SK-MEL-5 (cell line): Measurements from ENCODE around the gene RPL28. TPM values are rescaled to one million over a fixed set of nuclear protein-coding genes. Genes with fewer than 3 reads are reported as not detected.

Experiments used
- DNase-seq: peaks from one replicate; pipeline ENCODE4 v3.0.0-alpha.2; 2016; ENCODE audit warnings: low read depth, low spot score
- in situ Hi-C: cut with HindIII; loops from 2 replicates; pipeline ENCODE4 v1.10.0; 2016; ENCODE audit warnings: low sequenced_read_pairs, high pct_unique_total_duplicates, low pct_unique_long_range_greater_than_20kb
- total RNA-seq: library from RNA; depleted of rRNA; stranded (reverse); fragments of >200 nt; shearing (Covaris generic); gene quantifications from 2 replicates; pipeline ENCODE4 v1.2.3, GENCODE V29; 2014

Gene RPL28
- total RNA-seq, 1 experiment from 2014 or later = 394 TPM

- in situ Hi-C loops = no loop called here
- DNase-seq = no peak
Observed at GRCh38 chr19:55350620-55351315, 35.0 kb upstream of the RPL28 start.

GRCh38 chr19:55352040-55352439, 33.7 kb upstream of the RPL28 start:
- in situ Hi-C loops = no loop called here
- no peak for DNase-seq

- in situ Hi-C loops = no loop called here
- DNase-seq = no peak
Observed at GRCh38 chr19:55352549-55353145, 33.1 kb upstream of the RPL28 start.

- DNase-seq = no peak
- in situ Hi-C loops = no loop called here
Observed at GRCh38 chr19:55353356-55353802, 32.4 kb upstream of the RPL28 start.

GRCh38 chr19:55353803-55354697, 31.7 kb upstream of the RPL28 start:
- peak; percentile 58 for DNase-seq
- in situ Hi-C loops = no loop called here

GRCh38 chr19:55354698-55355212, 31.0 kb upstream of the RPL28 start, which contains the start of gene COX6B2:
Gene COX6B2, minus strand, starts transcription at chr19:55354719. Its CDS starts 198 bp downstream, at chr19:55354521.
- DNase-seq = no peak
- in situ Hi-C loops = no loop called here

GRCh38 chr19:55355213-55355821, 30.4 kb upstream of the RPL28 start:
- in situ Hi-C loops = no loop called here
- no peak for DNase-seq

- DNase-seq = no peak
- in situ Hi-C loops = no loop called here
Observed at GRCh38 chr19:55358493-55358892, 27.2 kb upstream of the RPL28 start.

- in situ Hi-C loops = no loop called here
- no peak for DNase-seq
Observed at GRCh38 chr19:55358943-55359908, 26.5 kb upstream of the RPL28 start.

GRCh38 chr19:55360902-55361301, 24.8 kb upstream of the RPL28 start:
- DNase-seq = no peak
- in situ Hi-C loops = no loop called here

- no peak for DNase-seq
- in situ Hi-C loops = no loop called here
Observed at GRCh38 chr19:55362174-55362989, 23.4 kb upstream of the RPL28 start.

- DNase-seq = no peak
- in situ Hi-C loops = no loop called here
Observed at GRCh38 chr19:55362990-55363716, 22.6 kb upstream of the RPL28 start, which contains the start of gene GARIN5B. Gene GARIN5B, minus strand, starts transcription at chr19:55363260. Its CDS starts 194 bp downstream, at chr19:55363066.

GRCh38 chr19:55365245-55365644, 20.5 kb upstream of the RPL28 start:
- no peak for DNase-seq
- in situ Hi-C loops = no loop called here

- no peak for DNase-seq
- in situ Hi-C loops = no loop called here
Observed at GRCh38 chr19:55365964-55366363, 19.8 kb upstream of the RPL28 start.

GRCh38 chr19:55366790-55367189, 18.9 kb upstream of the RPL28 start:
- in situ Hi-C loops = no loop called here

More at GRCh38 chr19:55366790-55367189, 18.9 kb upstream of the RPL28 start:
- no peak for DNase-seq
